ENCODE measurements around the gene IL1B. TPM values are rescaled to one million over a fixed set of nuclear protein-coding genes. Genes with fewer than 3 reads are reported as not detected.

IL1B gene
- total and polyA plus RNA-seq, 2 donors (not counting 1 experiment from before 2014, with no cell fraction given), result 0.20 to 13.1 TPM

GRCh38 chr2:112883669-112884068 is 47.1 kb upstream of the IL1B start:
- Mint-ChIP-seq H3K27me3 (no peaks in the 10 kb centered on the region), H3K4me3 (no peak overlapping the region), H3K9me3 (ENCODE audit: insufficient read depth) (no peaks in the 10 kb centered on the region), H3K27ac (no peak overlapping the region), H3K4me1 (peaks cover 23% of the 10 kb centered on the region)
- Histone ChIP-seq H3K4me1 (ENCODE audit: control insufficient read depth in 2 of 2, insufficient read depth in 2 of 2, low read length in 2 of 2) (peaks cover 7 to 20% of the 10 kb centered on the region in 2 donors), H2AFZ (ENCODE audit: insufficient read depth, low read depth, low read length, poor library complexity, severe bottlenecking) (no peak overlapping the region), H3K79me2 (ENCODE audit: control insufficient read depth, insufficient read depth, low read length) (no peaks in the 10 kb centered on the region), H3K9ac (ENCODE audit: low read length) (no peak overlapping the region), H3K9me3 (ENCODE audit: control extremely low read depth in 1 of 3, control insufficient read depth in 2 of 3, insufficient read depth in 1 of 3, low read length in 2 of 3) (no peaks in the 10 kb centered on the region), H4K20me1 (ENCODE audit: control insufficient read depth, insufficient read depth, low read length, poor library complexity, severe bottlenecking) (no peaks in the 10 kb centered on the region), H3K27me3 (replicated peaks in 1 of 4; ENCODE audit: control extremely low read depth in 1 of 4, control insufficient read depth in 3 of 4, insufficient read depth in 4 of 4, low read length in 3 of 4) (no peaks in the 10 kb centered on the region), H3K4me3 (ENCODE audit: control extremely low read depth in 1 of 5, extremely low read depth in 1 of 5, insufficient read depth in 1 of 5, low read depth in 2 of 5, low read length in 4 of 5) (no peak overlapping the region), H3K36me3 (replicated peaks in 1 of 2; ENCODE audit: control extremely low read depth in 1 of 2, control insufficient read depth in 1 of 2, extremely low read depth in 1 of 2, insufficient read depth in 2 of 2, low read length in 1 of 2) (no peaks in the 10 kb centered on the region), H3K4me2 (replicated peaks; ENCODE audit: low read depth, low read length, poor library complexity, severe bottlenecking) (no peak overlapping the region), H3K27ac (ENCODE audit: low read length in 2 of 2) (no peak overlapping the region)
- TF ChIP-seq, protein P1, sequence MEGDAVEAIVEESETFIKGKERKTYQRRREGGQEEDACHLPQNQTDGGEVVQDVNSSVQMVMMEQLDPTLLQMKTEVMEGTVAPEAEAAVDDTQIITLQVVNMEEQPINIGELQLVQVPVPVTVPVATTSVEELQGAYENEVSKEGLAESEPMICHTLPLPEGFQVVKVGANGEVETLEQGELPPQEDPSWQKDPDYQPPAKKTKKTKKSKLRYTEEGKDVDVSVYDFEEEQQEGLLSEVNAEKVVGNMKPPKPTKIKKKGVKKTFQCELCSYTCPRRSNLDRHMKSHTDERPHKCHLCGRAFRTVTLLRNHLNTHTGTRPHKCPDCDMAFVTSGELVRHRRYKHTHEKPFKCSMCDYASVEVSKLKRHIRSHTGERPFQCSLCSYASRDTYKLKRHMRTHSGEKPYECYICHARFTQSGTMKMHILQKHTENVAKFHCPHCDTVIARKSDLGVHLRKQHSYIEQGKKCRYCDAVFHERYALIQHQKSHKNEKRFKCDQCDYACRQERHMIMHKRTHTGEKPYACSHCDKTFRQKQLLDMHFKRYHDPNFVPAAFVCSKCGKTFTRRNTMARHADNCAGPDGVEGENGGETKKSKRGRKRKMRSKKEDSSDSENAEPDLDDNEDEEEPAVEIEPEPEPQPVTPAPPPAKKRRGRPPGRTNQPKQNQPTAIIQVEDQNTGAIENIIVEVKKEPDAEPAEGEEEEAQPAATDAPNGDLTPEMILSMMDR (IDR thresholded peaks at IDR 0.05), result no peak
- TF ChIP-seq EZH2 (IDR thresholded peaks at IDR 0.05; ENCODE audit: borderline replicate concordance, insufficient read depth, low read depth, low read length, poor library complexity, severe bottlenecking), result no peak
- intact Hi-C loops (cut with micrococcal nuclease), result loop anchor here (10.0 kb wide), 1 partner anchor 259 kb away; no protein-coding TSS in a partner anchor
- ChIA-PET CTCF (interaction anchor here (12.5 kb wide), 1 partner anchor 135 kb away, joined by 299 read pairs; no protein-coding TSS in a partner anchor), POLR2A (no interaction called here)
- WGBS (ENCODE audit: insufficient coverage), result 88% methylated on average over 1 of the region's 2 CpGs
- DNase-seq (no peak), ATAC-seq (ENCODE audit: low read depth) (no peak)

GRCh38 chr2:112881217-112881985 is 44.8 kb upstream of the IL1B start:
- no peaks in the 10 kb centered on the region for H4K20me1 ChIP-seq (ENCODE audit: control insufficient read depth, insufficient read depth, low read length, poor library complexity, severe bottlenecking)
- ATAC-seq (ENCODE audit: low read depth) (peak; percentile 65), DNase-seq (no peak)
- Mint-ChIP-seq H3K4me1 (peaks cover 23% of the 10 kb centered on the region), H3K27me3 (no peaks in the 10 kb centered on the region), H3K27ac (peak overlapping the region; percentile 47), H3K9me3 (ENCODE audit: insufficient read depth) (no peaks in the 10 kb centered on the region), H3K4me3 (peak overlapping the region; percentile 21)
- H2AFZ ChIP-seq (ENCODE audit: insufficient read depth, low read depth, low read length, poor library complexity, severe bottlenecking), result peak overlapping the region; percentile 65
- peaks cover 7 to 20% of the 10 kb centered on the region in 2 donors for H3K4me1 ChIP-seq (ENCODE audit: control insufficient read depth in 2 of 2, insufficient read depth in 2 of 2, low read length in 2 of 2)
- intact Hi-C loops (cut with micrococcal nuclease), result loop anchor here (10.0 kb wide), 1 partner anchor 257 kb away; no protein-coding TSS in a partner anchor
- H3K9ac ChIP-seq (ENCODE audit: low read length), result no peak overlapping the region
- POLR2A ChIA-PET, result no interaction called here
- no peak overlapping the region for H3K4me3 ChIP-seq (ENCODE audit: control extremely low read depth in 1 of 5, extremely low read depth in 1 of 5, insufficient read depth in 1 of 5, low read depth in 2 of 5, low read length in 4 of 5)
- no peaks in the 10 kb centered on the region for H3K36me3 ChIP-seq (replicated peaks in 1 of 2; ENCODE audit: control extremely low read depth in 1 of 2, control insufficient read depth in 1 of 2, extremely low read depth in 1 of 2, insufficient read depth in 2 of 2, low read length in 1 of 2)
- 73% methylated on average over 3 of the region's 5 CpGs for WGBS (ENCODE audit: insufficient coverage)
- TF ChIP-seq, protein P1 (IDR thresholded peaks at IDR 0.05), result no peak
- TF ChIP-seq EZH2 (IDR thresholded peaks at IDR 0.05; ENCODE audit: borderline replicate concordance, insufficient read depth, low read depth, low read length, poor library complexity, severe bottlenecking), result no peak
- CTCF ChIA-PET, result interaction anchor here (1.2 to 12.5 kb wide), 4 partner anchors 10 to 281 kb away, joined by 3 to 299 read pairs (median 3); no protein-coding TSS in a partner anchor
- no peaks in the 10 kb centered on the region for H3K9me3 ChIP-seq (ENCODE audit: control extremely low read depth in 1 of 3, control insufficient read depth in 2 of 3, insufficient read depth in 1 of 3, low read length in 2 of 3)
- H3K27me3 ChIP-seq (replicated peaks in 1 of 4; ENCODE audit: control extremely low read depth in 1 of 4, control insufficient read depth in 3 of 4, insufficient read depth in 4 of 4, low read length in 3 of 4), result no peaks in the 10 kb centered on the region
- no peak overlapping the region for H3K4me2 ChIP-seq (replicated peaks; ENCODE audit: low read depth, low read length, poor library complexity, severe bottlenecking)
- H3K27ac ChIP-seq (ENCODE audit: low read length in 2 of 2), result no peak overlapping the region
- no peaks in the 10 kb centered on the region for H3K79me2 ChIP-seq (ENCODE audit: control insufficient read depth, insufficient read depth, low read length)
